Keratinocyte (primary cell): Measurements from ENCODE around the gene LYL1. TPM values are rescaled to one million over a fixed set of nuclear protein-coding genes. Genes with fewer than 3 reads are reported as not detected.

Experiments used
- DNase-seq: peaks from one replicate; pipeline ENCODE4 v3.0.0-alpha.2; 2011; ENCODE audit warnings: low read depth, missing footprints, low spot score
- FAIRE-seq: peaks from 2 replicates; lab custom pipeline; 2011; peaks lifted over from hg19 to GRCh38; lab: Jason Lieb, UNC
- H2AFZ ChIP-seq: 2 replicates; pipeline ENCODE4 v1.6.0; 2012; ENCODE audit warnings: low read length, control low read depth, inconsistent platforms; ENCODE audit not compliant: control insufficient read depth
- H3K27ac ChIP-seq: 2 replicates; pipeline ENCODE4 v1.5.1; 2011; ENCODE audit warnings: low read length; ENCODE audit not compliant: control insufficient read depth, insufficient read depth
- H3K27me3 ChIP-seq: 3 replicates; pipeline ENCODE4 v1.6.0; 2011; ENCODE audit warnings: low read length; ENCODE audit not compliant: control insufficient read depth, insufficient read depth; ENCODE audit errors: extremely low read depth
- H3K36me3 ChIP-seq, 2 experiments: 2 replicates in 1 of 2; 3 replicates in 1 of 2; pipeline ENCODE4 v1.5.1; 2011; ENCODE audit warnings: low read length in 2 of 2, mild to moderate bottlenecking in 1 of 2; ENCODE audit not compliant: control insufficient read depth in 2 of 2, insufficient read depth in 2 of 2; ENCODE audit errors: extremely low read depth in 1 of 2
- H3K4me1 ChIP-seq: 3 replicates; pipeline ENCODE4 v1.5.1; 2011; ENCODE audit warnings: low read length; ENCODE audit not compliant: control insufficient read depth, insufficient read depth; ENCODE audit errors: extremely low read depth
- H3K4me2 ChIP-seq: 3 replicates; pipeline ENCODE4 v1.6.0; 2011; ENCODE audit warnings: low read depth, low read length; ENCODE audit not compliant: control insufficient read depth, insufficient read depth; ENCODE audit errors: extremely low read depth
- H3K4me3 ChIP-seq, 3 experiments: fragments of 200-600 bp in 1 of 3; sonication (generic) in 1 of 3; 2 replicates in 2 of 3; 3 replicates in 1 of 3; pipeline ENCODE4 v1.5.1; 2011 to 2016; ENCODE audit warnings: low read length in 3 of 3, mild to moderate bottlenecking in 3 of 3, control low read depth in 2 of 3, inconsistent platforms in 1 of 3, low read depth in 1 of 3, mixed read lengths in 1 of 3, mixed run types in 1 of 3, moderate library complexity in 1 of 3; ENCODE audit not compliant: control insufficient read depth in 2 of 3, insufficient read depth in 2 of 3; ENCODE audit errors: extremely low read depth in 1 of 3
- H3K79me2 ChIP-seq: 2 replicates; pipeline ENCODE4 v1.6.0; 2012; ENCODE audit warnings: low read length; ENCODE audit not compliant: control insufficient read depth, insufficient read depth
- H3K9ac ChIP-seq: 3 replicates; pipeline ENCODE4 v1.6.0; 2011; ENCODE audit warnings: low read length; ENCODE audit not compliant: control insufficient read depth, insufficient read depth; ENCODE audit errors: extremely low read depth
- H3K9me1 ChIP-seq: 3 replicates; pipeline ENCODE4 v1.6.0; 2011; ENCODE audit warnings: low read length; ENCODE audit not compliant: control insufficient read depth, insufficient read depth; ENCODE audit errors: extremely low read depth
- H3K9me3 ChIP-seq: 2 replicates; pipeline ENCODE4 v1.5.1; 2012; ENCODE audit warnings: low read depth, low read length; ENCODE audit not compliant: control insufficient read depth
- H4K20me1 ChIP-seq: 3 replicates; pipeline ENCODE4 v1.6.0; 2011; ENCODE audit warnings: low read length; ENCODE audit not compliant: control insufficient read depth, insufficient read depth; ENCODE audit errors: extremely low read depth
- EZH2 ChIP-seq: IDR thresholded peaks from one replicate; pipeline ENCODE4 v1.6.1; 2012; ENCODE audit warnings: inconsistent platforms, mild to moderate bottlenecking, low read length, moderate library complexity
- dilution Hi-C: fragments of 300-500 bp; cut with MboI; formaldehyde crosslinking; loops from one replicate; pipeline ENCODE4 v1.7.0; 2020; ENCODE audit warnings: low sequenced_read_pairs; ENCODE audit not compliant: extremely low pct_ligation_motif_present
- polyA plus RNA-seq, 5 experiments: library from polyadenylated mRNA; depleted of rRNA in 3 of 5; stranded (reverse) in 3 of 5; stranded (forward) in 1 of 5; unstranded in 1 of 5; fragments of >200 nt; gene quantifications; 1 replicate in 1 of 5; 2 replicates in 3 of 5; 3 replicates in 1 of 5; pipeline versions ENCODE4 v1.2.1 to v1.2.3, GENCODE V29; 2011 to 2012; ENCODE audit warnings: missing spikeins in 2 of 5, low read depth in 1 of 5, low replicate concordance in 1 of 5
- TF ChIP-seq, protein P1 (sequence below), 3 experiments: IDR thresholded peaks in 1 of 3; conservative IDR thresholded peaks in 1 of 3; optimal IDR thresholded peaks in 1 of 3; 2 replicates in 2 of 3; 3 replicates in 1 of 3; pipeline versions ENCODE3 to v1.5.1; 2011; ENCODE audit warnings: low read length in 3 of 3, mild to moderate bottlenecking in 3 of 3, moderate library complexity in 2 of 3, control low read depth in 1 of 3, inconsistent platforms in 1 of 3; ENCODE audit not compliant: insufficient read depth in 2 of 3; ENCODE audit errors: extremely low read depth in 1 of 3

Gene LYL1
- polyA plus RNA-seq, 1 donor (not counting 4 experiments of a cell fraction or from before 2014, with no cell fraction given) = 0.07 TPM

- peaks cover 33% of the 10 kb centered on the region for H3K79me2 ChIP-seq
- H3K9ac ChIP-seq = no peak overlapping the region
- no peaks in the 10 kb centered on the region for H4K20me1 ChIP-seq
- no peak overlapping the region for H3K4me2 ChIP-seq
- no peak for DNase-seq
- H2AFZ ChIP-seq = no peak overlapping the region
- dilution Hi-C loops = no loop called here
- H3K9me1 ChIP-seq = peaks cover 2% of the 10 kb centered on the region
- H3K36me3 ChIP-seq = peaks cover 18 to 25% of the 10 kb centered on the region in 2 experiments
- no peaks in the 10 kb centered on the region for H3K27me3 ChIP-seq
- no peak for FAIRE-seq
- no peaks in the 10 kb centered on the region for H3K9me3 ChIP-seq
- H3K4me1 ChIP-seq = peaks cover 3% of the 10 kb centered on the region
- H3K27ac ChIP-seq = no peak overlapping the region
- TF ChIP-seq EZH2 = no peak
- TF ChIP-seq, protein P1, sequence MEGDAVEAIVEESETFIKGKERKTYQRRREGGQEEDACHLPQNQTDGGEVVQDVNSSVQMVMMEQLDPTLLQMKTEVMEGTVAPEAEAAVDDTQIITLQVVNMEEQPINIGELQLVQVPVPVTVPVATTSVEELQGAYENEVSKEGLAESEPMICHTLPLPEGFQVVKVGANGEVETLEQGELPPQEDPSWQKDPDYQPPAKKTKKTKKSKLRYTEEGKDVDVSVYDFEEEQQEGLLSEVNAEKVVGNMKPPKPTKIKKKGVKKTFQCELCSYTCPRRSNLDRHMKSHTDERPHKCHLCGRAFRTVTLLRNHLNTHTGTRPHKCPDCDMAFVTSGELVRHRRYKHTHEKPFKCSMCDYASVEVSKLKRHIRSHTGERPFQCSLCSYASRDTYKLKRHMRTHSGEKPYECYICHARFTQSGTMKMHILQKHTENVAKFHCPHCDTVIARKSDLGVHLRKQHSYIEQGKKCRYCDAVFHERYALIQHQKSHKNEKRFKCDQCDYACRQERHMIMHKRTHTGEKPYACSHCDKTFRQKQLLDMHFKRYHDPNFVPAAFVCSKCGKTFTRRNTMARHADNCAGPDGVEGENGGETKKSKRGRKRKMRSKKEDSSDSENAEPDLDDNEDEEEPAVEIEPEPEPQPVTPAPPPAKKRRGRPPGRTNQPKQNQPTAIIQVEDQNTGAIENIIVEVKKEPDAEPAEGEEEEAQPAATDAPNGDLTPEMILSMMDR (optimal IDR thresholded peaks at IDR 0.05 in 1 of 3, IDR thresholded peaks at IDR 0.05 in 1 of 3, conservative IDR thresholded peaks at IDR 0.05 in 1 of 3; ENCODE audit: extremely low read depth in 1 of 3, insufficient read depth in 2 of 3, low read length in 3 of 3) = no peak
- no peak overlapping the region for H3K4me3 ChIP-seq
Measured at GRCh38 chr19:13137290-13137794, 34.7 kb upstream of the LYL1 start.

GRCh38 chr19:13135068-13136062, 32.7 kb upstream of the LYL1 start:
- FAIRE-seq = no peak
- Histone ChIP-seq H4K20me1 (peaks cover 11% of the 10 kb centered on the region), H3K9me3 (no peaks in the 10 kb centered on the region), H3K4me1 (peaks cover 3% of the 10 kb centered on the region), H3K9ac (no peak overlapping the region), H3K36me3 (peaks cover 20 to 32% of the 10 kb centered on the region in 2 experiments), H3K79me2 (peaks cover 47% of the 10 kb centered on the region), H3K27me3 (no peaks in the 10 kb centered on the region), H2AFZ (no peak overlapping the region), H3K4me2 (no peak overlapping the region), H3K4me3 (no peak overlapping the region), H3K9me1 (peaks cover 5% of the 10 kb centered on the region), H3K27ac (no peak overlapping the region)
- TF ChIP-seq EZH2 = no peak
- TF ChIP-seq, protein P1 (optimal IDR thresholded peaks at IDR 0.05 in 1 of 3, IDR thresholded peaks at IDR 0.05 in 1 of 3, conservative IDR thresholded peaks at IDR 0.05 in 1 of 3; ENCODE audit: extremely low read depth in 1 of 3, insufficient read depth in 2 of 3, low read length in 3 of 3) = no peak
- DNase-seq = no peak
- dilution Hi-C loops = no loop called here
